ENCODE results near the gene BEST4. TPM values are rescaled to one million over a fixed set of nuclear protein-coding genes. Genes with fewer than 3 reads are reported as not detected.

The BEST4 gene
- total and polyA plus RNA-seq, 2 of the 8 experiments (the other 6 are each of a cell fraction or from before 2014, with no cell fraction given), result 0.76 to 1.4 TPM

- TF ChIP-seq BRCA1 (IDR thresholded peaks at IDR 0.05; ENCODE audit: low read depth, low read length) (no peak), RBBP5 (IDR thresholded peaks at IDR 0.05; ENCODE audit: borderline replicate concordance, low read depth, low read length) (no peak)
Measured at GRCh38 chr1:44783697-44784093, 4.3 kb downstream of the BEST4 start (continued).
